Ascending aorta (tissue), 2 donors: ENCODE measurements around the gene CNTNAP2. TPM values are rescaled to one million over a fixed set of nuclear protein-coding genes. Genes with fewer than 3 reads are reported as not detected.

Source experiments
- DNase-seq, 2 donors: peaks; one replicate each; pipeline ENCODE4 v3.0.0-alpha.2; 2019; ENCODE audit warnings: low spot score in 2 of 2
- H3K27ac ChIP-seq, 2 donors: fragments of 200-600 bp; sonication (generic); one replicate each; pipeline ENCODE4 v1.5.1; 2016 to 2017; ENCODE audit warnings: mild to moderate bottlenecking in 1 of 2
- H3K27me3 ChIP-seq: fragments of 200-600 bp; sonication (generic); one replicate; pipeline ENCODE4 v1.5.1; 2017
- H3K36me3 ChIP-seq, 2 donors: fragments of 200-600 bp; sonication (generic); one replicate each; pipeline ENCODE4 v1.5.1; 2016
- H3K4me1 ChIP-seq, 2 donors: fragments of 200-600 bp; sonication (generic); one replicate each; pipeline ENCODE4 v1.5.1; 2016 to 2017; ENCODE audit warnings: mild to moderate bottlenecking in 1 of 2
- H3K4me3 ChIP-seq, 2 donors: fragments of 200-600 bp; sonication (generic); one replicate each; pipeline ENCODE4 v1.5.1; 2016 to 2017; ENCODE audit warnings: mild to moderate bottlenecking in 1 of 2
- H3K9me3 ChIP-seq, 2 donors: fragments of 200-600 bp; sonication (generic); one replicate each; pipeline ENCODE4 v1.5.1; 2016
- CTCF ChIP-seq, 3 experiments: fragments of 200-600 bp in 2 of 3; fragments of 450-650 bp in 1 of 3; sonication (generic) in 2 of 3; IDR thresholded peaks; one replicate each; pipeline ENCODE4 v1.5.1; 2016 to 2019; ENCODE audit warnings: antibody characterized with exemption in 3 of 3, mild to moderate bottlenecking in 1 of 3, moderate library complexity in 1 of 3
- intact Hi-C: fragments of 100-400 bp; cut with DNase I; formaldehyde crosslinking; loops from one replicate; pipeline ENCODE4 v1.15.1; 2023
- total RNA-seq: library from RNA; depleted of rRNA; stranded (reverse); fragments of >200 nt; gene quantifications from one replicate; pipeline ENCODE4 v1.1.0, GENCODE V29; 2016

Gene CNTNAP2
- total RNA-seq, 1 donor from 2014 or later = not detected

- H3K27ac ChIP-seq = no peak overlapping the region
- no peaks in the 10 kb centered on the region for H3K27me3 ChIP-seq
- no peaks in the 10 kb centered on the region for H3K9me3 ChIP-seq
- no peak for DNase-seq
- no peak overlapping the region for H3K4me3 ChIP-seq
- H3K36me3 ChIP-seq = no peaks in the 10 kb centered on the region
- intact Hi-C loops = no loop called here
- no peaks in the 10 kb centered on the region for H3K4me1 ChIP-seq
- TF ChIP-seq CTCF (IDR thresholded peaks at IDR 0.05) = no peak
Measured at GRCh38 chr7:147079921-147080420, 963.4 kb downstream of the CNTNAP2 start.

- H3K4me3 ChIP-seq = no peak overlapping the region
- no peak for DNase-seq
- H3K9me3 ChIP-seq = no peaks in the 10 kb centered on the region
- no peak for TF ChIP-seq CTCF (IDR thresholded peaks at IDR 0.05)
- no peaks in the 10 kb centered on the region for H3K27me3 ChIP-seq
- intact Hi-C loops = no loop called here
- no peaks in the 10 kb centered on the region for H3K4me1 ChIP-seq
- no peaks in the 10 kb centered on the region for H3K36me3 ChIP-seq
- H3K27ac ChIP-seq = no peak overlapping the region
Measured at GRCh38 chr7:147081117-147081516, 964.5 kb downstream of the CNTNAP2 start.

- no peak for TF ChIP-seq CTCF (IDR thresholded peaks at IDR 0.05)
- no peaks in the 10 kb centered on the region for H3K9me3 ChIP-seq
Measured at GRCh38 chr7:147089051-147089461, 972.5 kb downstream of the CNTNAP2 start.

GRCh38 chr7:147089608-147090007, 973.0 kb downstream of the CNTNAP2 start:
- intact Hi-C loops = no loop called here
- H3K4me3 ChIP-seq = no peak overlapping the region
- H3K36me3 ChIP-seq = no peaks in the 10 kb centered on the region
- no peak for DNase-seq
- TF ChIP-seq CTCF (IDR thresholded peaks at IDR 0.05) = no peak
- H3K27ac ChIP-seq = no peak overlapping the region
- no peaks in the 10 kb centered on the region for H3K9me3 ChIP-seq
- H3K27me3 ChIP-seq = no peaks in the 10 kb centered on the region
- no peaks in the 10 kb centered on the region for H3K4me1 ChIP-seq

More at GRCh38 chr7:147089051-147089461, 972.5 kb downstream of the CNTNAP2 start:
- Histone ChIP-seq H3K27me3 (no peaks in the 10 kb centered on the region), H3K4me1 (no peaks in the 10 kb centered on the region), H3K4me3 (no peak overlapping the region), H3K36me3 (no peaks in the 10 kb centered on the region), H3K27ac (no peak overlapping the region)
- intact Hi-C loops = no loop called here
- DNase-seq = no peak

- H3K4me1 ChIP-seq = no peaks in the 10 kb centered on the region
- no peaks in the 10 kb centered on the region for H3K9me3 ChIP-seq
- no peaks in the 10 kb centered on the region for H3K36me3 ChIP-seq
- H3K27ac ChIP-seq = no peak overlapping the region
- intact Hi-C loops = no loop called here
- TF ChIP-seq CTCF (IDR thresholded peaks at IDR 0.05) = no peak
- H3K4me3 ChIP-seq = no peak overlapping the region
- DNase-seq = no peak
- H3K27me3 ChIP-seq = no peaks in the 10 kb centered on the region
Measured at GRCh38 chr7:147096629-147097028, 980.0 kb downstream of the CNTNAP2 start.

GRCh38 chr7:147103224-147103623, 986.6 kb downstream of the CNTNAP2 start:
- intact Hi-C loops = no loop called here
- no peak overlapping the region for H3K4me3 ChIP-seq
- H3K36me3 ChIP-seq = no peaks in the 10 kb centered on the region
- H3K9me3 ChIP-seq = no peaks in the 10 kb centered on the region
- no peak for TF ChIP-seq CTCF (IDR thresholded peaks at IDR 0.05)
- no peak overlapping the region for H3K27ac ChIP-seq
- no peaks in the 10 kb centered on the region for H3K4me1 ChIP-seq
- no peak for DNase-seq
- H3K27me3 ChIP-seq = no peaks in the 10 kb centered on the region
